Activated T-helper 2 cell treated with anti-CD3 and anti-CD28 coated beads, Interferon-gamma antibody, Interleukin-2, Interleukin-4, amounts not matched to agents 10 μg/mL and 5 μg/mL and 100 μg/mL, durations not matched to agents 14 hours and 24 hours and 36 hours (primary cell): Measurements from ENCODE around the gene FAM118B. TPM values are rescaled to one million over a fixed set of nuclear protein-coding genes. Genes with fewer than 3 reads are reported as not detected.

Experiments used
- total RNA-seq: library from RNA; stranded (reverse); gene quantifications from 2 replicates; pipeline ENCODE4 v1.2.3, GENCODE V29; 2022

FAM118B gene
- total RNA-seq, 1 donor from 2014 or later = 11.6 TPM

Other genes starting within 250 kb of the FAM118B start
- gene CDON, start 148.9 kb upstream of the FAM118B start, total RNA-seq = 3.2 and 3.5 TPM in 2 replicates
- gene RPUSD4, start 132 bp upstream of the FAM118B start, total RNA-seq = 43.9 and 44.6 TPM in 2 replicates
- 175 and 177 TPM in 2 replicates for gene SRPRA, start 57.1 kb downstream of the FAM118B start, total RNA-seq
- 48.7 and 52.3 TPM in 2 replicates for gene FOXRED1, start 57.4 kb downstream of the FAM118B start, total RNA-seq
- 15.9 TPM in 2 replicates for gene TIRAP, start 71.3 kb downstream of the FAM118B start, total RNA-seq
- 39.8 and 42.1 TPM in 2 replicates for gene DCPS, start 92.3 kb downstream of the FAM118B start, total RNA-seq
- 12.4 and 14.4 TPM in 2 replicates for gene ST3GAL4, start 143.9 kb downstream of the FAM118B start, total RNA-seq